ENCODE measurements around the gene PYDC1.
"Not testable (repeated sequence)": the region's sequence is repeated elsewhere in the genome, so short reads cannot be mapped to it uniquely, and the experiment has no call there.

The PYDC1 gene

GRCh38 chr16:31196324-31197088 lies 20.4 kb downstream of the PYDC1 start:
- DNase-seq (ENCODE audit: low read depth in 2 of 2, low spot score in 1 of 2): no peak

DNA sequence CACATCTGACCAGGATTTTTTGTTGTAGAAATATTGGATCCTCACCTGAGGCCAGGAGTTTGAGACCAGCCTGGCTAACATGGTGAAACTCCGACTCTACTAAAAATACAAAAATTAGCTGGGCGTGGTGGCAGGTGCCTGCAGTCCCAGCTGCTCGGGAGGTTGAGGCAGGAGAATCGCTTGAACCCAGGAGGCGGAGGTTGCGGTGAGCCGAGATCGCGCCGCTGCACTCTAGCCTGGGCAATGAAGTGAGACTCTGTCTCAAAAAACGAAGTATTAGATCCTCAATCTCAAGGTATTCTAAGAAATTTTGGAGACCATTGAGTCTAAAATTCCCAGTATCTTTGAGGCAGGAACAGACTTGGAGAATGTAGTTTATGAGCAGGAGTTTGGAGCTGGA lies 21.1 kb downstream of the PYDC1 start:
- not testable (repeated sequence) for DNase-seq (ENCODE audit: low read depth in 2 of 2, low spot score in 1 of 2)

GRCh38 chr16:31194898-31195297 lies 22.0 kb downstream of the PYDC1 start:
- DNase-seq (ENCODE audit: low read depth in 2 of 2, low spot score in 1 of 2): no peak

DNA sequence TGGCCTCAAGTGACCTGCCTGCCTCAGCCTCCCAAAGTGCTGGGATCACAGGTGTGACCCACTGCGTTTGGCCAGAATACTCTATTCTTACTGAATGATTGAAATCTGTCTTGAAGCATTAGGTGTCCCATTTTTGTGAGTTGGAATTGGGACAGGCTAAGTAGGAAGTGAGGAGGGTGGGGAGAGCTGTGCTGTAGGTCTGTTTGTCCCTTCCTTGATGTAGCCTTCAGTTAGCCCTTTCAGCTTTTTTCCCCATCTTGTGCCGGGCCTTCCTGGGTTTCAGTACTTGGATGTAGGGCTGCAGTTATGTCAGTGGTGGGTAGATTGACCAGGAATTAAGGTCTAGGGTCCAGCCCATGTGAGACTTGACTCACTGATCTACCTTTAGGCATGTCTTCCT lies 23.1 kb downstream of the PYDC1 start:
- DNase-seq (ENCODE audit: low read depth in 2 of 2, low spot score in 1 of 2): no peak

DNA sequence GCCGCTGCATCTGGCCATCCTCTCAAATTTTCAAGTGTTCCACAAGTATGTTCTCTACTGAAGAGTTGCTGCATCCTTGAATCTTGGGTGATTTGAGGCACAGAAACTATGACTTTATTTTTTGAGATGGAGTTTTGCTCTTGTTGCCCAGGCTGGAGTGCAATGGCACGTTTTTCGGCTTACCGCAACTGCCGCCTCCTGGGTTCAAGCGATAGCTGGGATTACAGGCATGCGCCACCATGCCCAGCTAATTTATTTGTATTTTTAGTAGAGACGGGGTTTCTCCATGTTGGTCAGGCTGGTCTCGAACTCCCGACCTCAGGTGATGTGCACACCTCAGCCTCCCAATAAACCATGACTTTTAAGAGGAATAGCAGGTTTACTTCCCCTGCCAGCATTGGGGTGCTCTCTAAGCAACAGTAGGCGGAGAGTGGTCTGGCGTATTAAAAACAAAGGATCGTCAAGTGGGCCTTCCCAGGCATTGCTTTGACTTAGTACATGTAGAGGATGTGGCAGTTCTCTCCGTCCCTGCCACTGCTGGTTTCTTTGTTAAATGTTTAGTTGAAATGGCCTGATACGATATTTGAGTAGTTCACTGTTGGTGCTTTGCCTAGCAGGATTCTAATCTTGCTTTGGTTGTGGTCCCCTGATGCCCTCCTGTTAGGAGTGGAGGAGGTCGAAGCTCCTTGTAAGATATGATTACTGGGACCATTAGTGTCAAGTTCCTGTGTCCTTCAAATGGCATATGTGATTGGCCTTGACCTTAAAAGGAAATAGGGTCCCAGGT lies 23.9 kb downstream of the PYDC1 start:
- DNase-seq (ENCODE audit: low read depth in 2 of 2, low spot score in 1 of 2): no peak

DNA sequence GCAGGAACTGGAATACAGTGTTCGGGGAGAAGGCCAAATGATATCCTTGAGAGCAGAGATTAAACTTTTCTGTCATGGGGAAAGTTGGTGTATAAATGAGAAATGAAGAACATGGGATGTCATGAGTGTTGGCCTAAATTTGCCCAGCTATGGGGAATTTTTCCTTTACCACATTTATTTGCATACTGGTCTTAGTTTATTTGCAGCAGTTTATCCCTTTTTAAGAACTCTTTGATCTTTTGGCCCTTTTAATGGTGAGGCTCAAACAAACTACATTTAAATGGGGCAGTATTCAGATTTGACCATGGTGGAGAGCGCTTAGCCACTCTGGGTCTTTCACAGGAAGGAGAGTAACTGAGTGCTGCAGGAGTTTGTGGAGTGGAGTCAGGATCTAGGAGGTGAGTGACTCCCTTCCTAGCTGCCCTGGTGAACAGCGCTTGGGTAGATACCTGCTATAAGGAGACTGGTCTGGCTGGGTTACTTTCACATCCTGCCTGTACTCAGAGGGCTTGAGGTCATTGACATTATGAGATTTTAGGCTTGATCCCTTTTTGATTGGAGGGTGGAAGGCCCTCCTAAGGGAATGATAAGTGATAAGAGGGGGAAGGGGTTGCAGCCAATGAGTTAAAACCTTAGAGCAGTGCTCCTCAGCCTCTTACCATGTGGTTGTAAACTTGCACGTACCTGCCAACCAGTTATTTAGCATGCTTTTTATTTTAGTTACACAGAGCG lies 25.1 kb downstream of the PYDC1 start:
- no peak for DNase-seq (ENCODE audit: low read depth in 2 of 2, low spot score in 1 of 2)

GRCh38 chr16:31190818-31191444 lies 26.0 kb downstream of the PYDC1 start:
- DNase-seq (ENCODE audit: low read depth in 2 of 2, low spot score in 1 of 2): no peak

- DNase-seq (ENCODE audit: low read depth in 2 of 2, low spot score in 1 of 2): no peak
Measured at GRCh38 chr16:31190061-31190460, 26.9 kb downstream of the PYDC1 start.

DNA sequence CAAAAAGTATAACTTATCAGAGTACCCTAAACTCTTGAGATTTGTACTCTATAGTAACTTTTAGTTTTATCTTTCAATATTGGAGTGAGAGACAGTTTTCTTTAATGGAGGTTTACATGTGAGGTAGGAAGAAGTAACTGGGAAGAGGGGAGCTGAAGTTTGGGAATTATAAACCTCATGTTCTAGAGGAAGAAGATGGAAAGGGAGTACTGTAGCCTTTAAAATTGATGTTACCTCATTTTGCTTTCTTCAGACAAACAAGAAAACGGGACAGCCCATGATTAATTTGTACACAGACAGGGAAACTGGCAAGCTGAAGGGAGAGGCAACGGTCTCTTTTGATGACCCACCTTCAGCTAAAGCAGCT lies 27.5 kb downstream of the PYDC1 start:
- no peak for DNase-seq (ENCODE audit: low read depth in 2 of 2, low spot score in 1 of 2)

DNA sequence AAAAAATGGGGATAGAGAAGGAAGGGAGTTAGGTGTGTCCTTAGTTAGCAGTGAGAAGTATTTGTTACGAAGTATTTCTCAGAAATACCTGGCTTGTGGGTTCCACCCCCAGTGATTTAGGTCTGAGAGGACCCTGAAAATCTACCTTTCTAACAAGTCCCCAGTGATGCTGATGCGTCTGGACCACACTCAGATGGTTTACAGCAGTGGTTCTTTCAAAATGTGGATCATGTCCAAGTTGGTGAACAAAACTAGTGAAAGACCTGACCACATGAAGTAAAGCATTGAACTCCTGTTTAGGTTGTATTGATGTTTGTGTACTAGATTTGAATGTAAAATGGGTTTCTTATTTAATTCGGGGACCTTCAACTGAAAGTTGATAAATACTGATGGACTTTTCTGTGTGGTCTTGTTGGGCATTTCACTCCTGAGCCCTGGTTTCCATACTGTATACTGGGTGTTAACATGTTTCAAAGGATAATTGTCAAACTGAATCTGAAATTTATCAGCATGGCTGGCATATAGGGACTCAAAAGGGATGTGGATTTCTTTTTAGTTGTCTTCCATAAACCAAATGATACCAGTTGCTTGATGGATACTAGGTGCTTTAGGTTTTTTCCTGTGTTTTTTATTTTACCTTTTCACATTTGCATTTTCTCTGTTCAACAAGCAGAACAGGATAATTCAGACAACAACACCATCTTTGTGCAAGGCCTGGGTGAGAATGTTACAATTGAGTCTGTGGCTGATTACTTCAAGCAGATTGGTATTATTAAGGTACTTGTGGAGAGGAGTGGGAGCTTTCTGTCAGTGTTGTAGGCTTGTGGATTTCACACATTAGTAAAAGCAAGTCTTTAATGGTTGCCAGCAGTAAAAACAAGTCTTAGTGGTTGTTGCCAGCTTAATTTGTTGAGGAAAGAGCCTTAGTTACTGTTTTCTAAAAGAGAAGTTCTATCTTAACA lies 28.2 kb downstream of the PYDC1 start:
- DNase-seq (ENCODE audit: low read depth in 2 of 2, low spot score in 1 of 2): no peak

DNA sequence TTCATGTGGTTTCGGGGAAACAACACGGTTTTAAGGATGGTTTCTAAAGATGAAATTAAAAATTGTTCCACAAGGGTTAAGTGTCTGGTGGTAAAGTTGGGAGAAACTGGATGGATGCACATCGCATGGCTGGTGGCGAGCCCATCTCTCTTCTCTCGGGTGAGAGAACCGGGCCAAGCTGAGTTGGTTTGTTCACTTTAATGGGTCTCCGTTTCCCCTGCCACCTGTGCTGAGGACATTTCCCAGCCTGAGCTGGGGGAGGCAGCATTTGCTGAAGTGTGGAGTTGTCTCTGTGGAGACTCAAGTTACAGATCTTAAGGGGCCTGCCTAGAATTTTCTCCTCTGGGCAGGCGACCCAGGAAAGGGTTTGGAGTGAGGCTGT lies 29.1 kb downstream of the PYDC1 start:
- no peak for DNase-seq (ENCODE audit: low read depth in 2 of 2, low spot score in 1 of 2)

DNA sequence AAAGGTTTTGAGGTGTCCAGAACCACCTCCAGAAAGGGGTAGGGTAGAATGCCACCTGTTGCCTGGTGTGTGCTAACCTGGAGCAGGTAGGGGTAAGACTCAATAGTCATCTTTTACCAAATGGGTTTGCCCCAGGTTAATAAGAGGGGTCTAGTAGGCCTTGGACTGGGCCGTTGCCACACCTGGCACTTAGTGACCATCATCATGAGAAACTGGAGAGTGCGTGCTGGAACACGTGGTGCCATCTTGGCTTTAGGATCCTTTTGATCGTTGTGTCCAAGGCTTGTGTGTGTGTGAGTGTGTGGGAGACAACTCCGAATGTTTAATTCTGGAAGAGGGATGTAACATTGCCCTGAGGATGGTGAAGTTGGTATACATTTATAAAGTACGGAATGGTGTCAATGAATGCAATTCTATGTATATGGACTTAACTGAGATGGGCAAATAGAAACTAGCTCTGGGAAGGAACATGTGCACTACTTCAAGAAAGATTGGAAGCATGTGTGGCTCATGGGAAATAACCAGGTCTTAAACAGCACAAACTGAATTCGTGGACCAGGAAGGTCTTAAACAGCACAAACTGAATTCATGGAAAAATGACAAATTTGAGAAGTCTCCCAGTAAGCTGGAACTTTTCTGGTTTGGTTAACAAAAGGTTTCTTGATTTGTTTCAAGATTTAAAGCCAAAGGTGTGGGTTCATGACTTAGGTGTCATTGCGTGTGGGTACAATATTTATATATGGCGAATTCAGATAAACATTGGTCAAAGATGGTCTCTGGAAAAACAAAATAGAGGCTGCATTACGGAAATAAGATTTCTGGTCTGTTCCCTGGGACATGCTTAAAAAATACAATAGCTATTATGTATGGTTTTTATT lies 29.8 kb downstream of the PYDC1 start:
- DNase-seq (ENCODE audit: low read depth in 2 of 2, low spot score in 1 of 2): no peak

DNA sequence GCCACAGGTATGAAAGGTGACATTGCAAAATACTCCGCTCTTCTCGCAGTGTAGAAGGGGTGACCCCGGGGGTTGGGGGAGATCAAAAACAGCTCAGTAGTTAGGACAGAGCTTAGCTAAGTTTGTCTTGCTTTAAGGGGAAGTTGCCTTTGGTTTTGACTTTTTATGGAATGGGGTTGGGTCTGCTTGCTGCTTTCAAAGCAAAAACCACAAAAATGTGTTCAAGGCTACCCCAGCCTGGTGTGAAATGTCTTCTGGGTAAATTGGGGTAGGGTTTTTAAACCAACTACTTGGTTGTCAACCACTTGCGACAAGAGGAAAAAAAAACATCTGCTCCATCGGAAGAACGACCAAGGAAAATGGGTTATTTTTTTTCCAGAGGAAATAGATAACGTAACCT lies 30.8 kb downstream of the PYDC1 start:
- DNase-seq (ENCODE audit: low read depth in 2 of 2, low spot score in 1 of 2): no peak

DNA sequence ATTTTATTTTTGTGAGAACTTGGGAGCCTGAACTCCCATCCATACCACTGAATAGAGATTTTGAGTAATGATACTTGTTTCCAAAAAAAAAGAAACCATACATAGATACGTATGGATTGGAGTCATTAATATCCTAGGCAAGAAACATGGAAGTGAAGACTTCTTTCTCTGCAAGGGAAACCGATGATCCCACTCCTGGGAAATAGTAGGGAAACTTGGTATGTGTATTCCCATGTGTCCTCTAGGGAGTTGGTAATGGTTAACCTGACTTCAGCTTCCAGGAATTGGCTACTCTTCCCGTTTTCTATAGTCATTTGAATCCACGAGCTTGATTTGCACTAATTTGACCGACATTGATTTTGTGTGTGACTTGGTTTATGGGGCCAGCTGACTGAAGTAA lies 31.6 kb downstream of the PYDC1 start:
- no peak for DNase-seq (ENCODE audit: low read depth in 2 of 2, low spot score in 1 of 2)

DNA sequence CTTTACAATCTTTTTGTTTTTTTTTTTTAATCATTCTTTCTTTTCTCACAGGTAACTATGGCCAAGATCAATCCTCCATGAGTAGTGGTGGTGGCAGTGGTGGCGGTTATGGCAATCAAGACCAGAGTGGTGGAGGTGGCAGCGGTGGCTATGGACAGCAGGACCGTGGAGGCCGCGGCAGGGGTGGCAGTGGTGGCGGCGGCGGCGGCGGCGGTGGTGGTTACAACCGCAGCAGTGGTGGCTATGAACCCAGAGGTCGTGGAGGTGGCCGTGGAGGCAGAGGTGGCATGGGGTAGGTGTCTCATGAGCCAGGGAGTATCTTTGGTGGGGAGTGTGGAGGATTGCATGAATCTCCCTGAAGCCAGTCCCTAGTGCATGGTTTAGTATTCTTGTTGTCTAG lies 32.0 kb downstream of the PYDC1 start:
- no peak for DNase-seq (ENCODE audit: low read depth in 2 of 2, low spot score in 1 of 2)

- DNase-seq (ENCODE audit: low read depth in 2 of 2, low spot score in 1 of 2): no peak
Measured at GRCh38 chr16:31183432-31184428, 33.2 kb downstream of the PYDC1 start.

DNA sequence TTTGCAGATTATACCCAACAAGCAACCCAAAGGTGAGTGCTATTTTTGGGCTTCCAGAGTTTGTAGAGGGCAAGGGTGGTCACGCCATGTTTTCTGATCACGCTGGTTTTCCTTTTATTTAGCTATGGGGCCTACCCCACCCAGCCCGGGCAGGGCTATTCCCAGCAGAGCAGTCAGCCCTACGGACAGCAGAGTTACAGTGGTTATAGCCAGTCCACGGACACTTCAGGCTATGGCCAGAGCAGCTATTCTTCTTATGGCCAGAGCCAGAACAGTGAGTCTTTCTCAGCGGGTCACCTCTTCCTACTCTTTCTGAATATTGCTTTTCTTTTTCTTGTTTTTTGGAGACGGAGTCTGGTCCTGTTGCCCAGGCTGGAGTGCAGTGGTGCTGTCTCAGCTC lies 34.5 kb downstream of the PYDC1 start:
- DNase-seq (ENCODE audit: low read depth in 2 of 2, low spot score in 1 of 2): no peak

GRCh38 chr16:31181102-31181830 lies 35.7 kb downstream of the PYDC1 start:
- no peak for DNase-seq (ENCODE audit: low read depth in 2 of 2, low spot score in 1 of 2)
